H9 (cell line): ENCODE data around the gene LRRK1. TPM values are rescaled to one million over a fixed set of nuclear protein-coding genes. Genes with fewer than 3 reads are reported as not detected.

Source experiments
- DNase-seq: peaks from one replicate; pipeline ENCODE4 v3.0.0-alpha.2; 2017
- H2AFZ ChIP-seq: one replicate; pipeline ENCODE4 v1.6.1; 2013; ENCODE audit warnings: mild to moderate bottlenecking, low read length, control low read depth, moderate library complexity
- H2AK5ac ChIP-seq: 2 replicates; pipeline ENCODE4 v1.6.1; 2013; ENCODE audit warnings: low read length, control low read depth, mixed read lengths; ENCODE audit not compliant: insufficient read length
- H2BK120ac ChIP-seq: one replicate; pipeline ENCODE4 v1.6.1; 2013; ENCODE audit warnings: low read depth, mild to moderate bottlenecking, low read length, control low read depth, inconsistent platforms; ENCODE audit not compliant: poor library complexity, severe bottlenecking
- H2BK12ac ChIP-seq: 2 replicates; pipeline ENCODE4 v1.6.1; 2013; ENCODE audit warnings: low read length, control low read depth, mixed read lengths, low read depth; ENCODE audit not compliant: insufficient read length
- H2BK15ac ChIP-seq: 2 replicates; pipeline ENCODE4 v1.6.1; 2013; ENCODE audit warnings: low read depth, low read length, control low read depth
- H2BK20ac ChIP-seq: one replicate; pipeline ENCODE4 v1.6.1; 2013; ENCODE audit warnings: low read depth, mild to moderate bottlenecking, low read length, control low read depth, inconsistent platforms; ENCODE audit not compliant: poor library complexity, severe bottlenecking
- H2BK5ac ChIP-seq: 2 replicates; pipeline ENCODE4 v1.6.1; 2013; ENCODE audit warnings: low read length, control low read depth, mixed read lengths; ENCODE audit not compliant: insufficient read length
- H3K14ac ChIP-seq: 2 replicates; pipeline ENCODE4 v1.6.1; 2013; ENCODE audit warnings: low read length, control low read depth; ENCODE audit not compliant: insufficient read depth
- H3K18ac ChIP-seq: 2 replicates; pipeline ENCODE4 v1.6.1; 2013; ENCODE audit warnings: low read depth, mild to moderate bottlenecking, mixed read lengths, low read length, control low read depth; ENCODE audit not compliant: insufficient read length
- H3K23ac ChIP-seq: 2 replicates; pipeline ENCODE4 v1.6.1; 2013; ENCODE audit warnings: low read length, control low read depth, mixed read lengths, low read depth; ENCODE audit not compliant: insufficient read length
- H3K23me2 ChIP-seq: 2 replicates; pipeline ENCODE4 v1.6.1; 2013; ENCODE audit warnings: low read depth, mild to moderate bottlenecking, mixed read lengths, low read length, control low read depth; ENCODE audit not compliant: insufficient read length, poor library complexity, severe bottlenecking
- H3K27ac ChIP-seq: 2 replicates; pipeline ENCODE4 v1.5.1; 2013; ENCODE audit warnings: low read length, control low read depth, mixed read lengths, low read depth; ENCODE audit not compliant: insufficient read length
- H3K27me3 ChIP-seq: 2 replicates; pipeline ENCODE4 v1.6.1; 2013; ENCODE audit warnings: low read length, control low read depth, inconsistent platforms; ENCODE audit not compliant: insufficient read depth
- H3K4ac ChIP-seq: 2 replicates; pipeline ENCODE4 v1.6.1; 2013; ENCODE audit warnings: low read depth, mild to moderate bottlenecking, control low read depth, inconsistent platforms, low read length, moderate library complexity
- H3K4me1 ChIP-seq: 2 replicates; pipeline ENCODE4 v1.6.1; 2013; ENCODE audit warnings: low read length, control low read depth, inconsistent platforms; ENCODE audit not compliant: insufficient read depth
- H3K4me2 ChIP-seq: 2 replicates; pipeline ENCODE4 v1.6.1; 2013; ENCODE audit warnings: low read length, control low read depth, mixed read lengths; ENCODE audit not compliant: insufficient read length, insufficient read depth
- H3K56ac ChIP-seq: 2 replicates; pipeline ENCODE4 v1.6.1; 2013; ENCODE audit warnings: low read depth, mild to moderate bottlenecking, mixed read lengths, low read length, control low read depth; ENCODE audit not compliant: insufficient read length
- H3K79me1 ChIP-seq: 2 replicates; pipeline ENCODE4 v1.6.1; 2013; ENCODE audit warnings: low read depth, mild to moderate bottlenecking, moderate library complexity, low read length, control low read depth, inconsistent platforms; ENCODE audit not compliant: insufficient read depth, poor library complexity, severe bottlenecking
- H3K79me2 ChIP-seq: 2 replicates; pipeline ENCODE4 v1.6.1; 2013; ENCODE audit warnings: low read length, control low read depth, inconsistent platforms; ENCODE audit not compliant: insufficient read depth
- H3K9ac ChIP-seq: 2 replicates; pipeline ENCODE4 v1.6.1; 2013; ENCODE audit warnings: low read length, control low read depth, mixed read lengths; ENCODE audit not compliant: insufficient read length; ENCODE audit errors: extremely low read depth
- H3K9me3 ChIP-seq: one replicate; pipeline ENCODE4 v1.6.1; 2013; ENCODE audit warnings: low read depth, low read length, inconsistent platforms; ENCODE audit not compliant: control insufficient read depth
- H3T11ph ChIP-seq: one replicate; pipeline ENCODE4 v1.6.1; 2013; ENCODE audit warnings: mild to moderate bottlenecking, low read length, control low read depth, inconsistent platforms
- H4K20me1 ChIP-seq: one replicate; pipeline ENCODE4 v1.6.1; 2013; ENCODE audit not compliant: control insufficient read depth, insufficient read length, insufficient read depth
- H4K5ac ChIP-seq: 2 replicates; pipeline ENCODE4 v1.6.1; 2013; ENCODE audit warnings: low read depth, mild to moderate bottlenecking, mixed read lengths, low read length, control low read depth; ENCODE audit not compliant: insufficient read length
- H4K8ac ChIP-seq: replicated peaks from 2 replicates; pipeline ENCODE4 v1.6.1; 2013; ENCODE audit warnings: low read length, control low read depth, mixed read lengths, low read depth; ENCODE audit not compliant: insufficient read length
- H4K91ac ChIP-seq: 2 replicates; pipeline ENCODE4 v1.6.1; 2013; ENCODE audit warnings: low read depth, mild to moderate bottlenecking, moderate library complexity, mixed read lengths, low read length, control low read depth; ENCODE audit not compliant: insufficient read length
- H3K27ac Mint-ChIP-seq, 3 experiments: 2 replicates in 2 of 3; 3 replicates in 1 of 3; pipeline ENCODE4 v1.8.0; 2020 to 2021; ENCODE audit warnings: mixed read lengths in 3 of 3, mild to moderate bottlenecking in 1 of 3, moderate library complexity in 1 of 3
- H3K27me3 Mint-ChIP-seq: 2 replicates; pipeline ENCODE4 v1.8.0; 2021; ENCODE audit warnings: low read depth, mild to moderate bottlenecking, moderate library complexity, mixed read lengths
- H3K36me3 Mint-ChIP-seq, 3 experiments: 2 replicates in 2 of 3; 3 replicates in 1 of 3; pipeline ENCODE4 v1.8.0; 2020 to 2021; ENCODE audit warnings: low read depth in 3 of 3, mixed read lengths in 3 of 3; ENCODE audit not compliant: insufficient read depth in 1 of 3
- H3K4me1 Mint-ChIP-seq, 2 experiments: 2 replicates each; pipeline ENCODE4 v1.8.0; 2020; ENCODE audit warnings: mixed read lengths in 2 of 2
- H3K4me3 Mint-ChIP-seq, 2 experiments: 2 replicates in 1 of 2; 3 replicates in 1 of 2; pipeline ENCODE4 v1.8.0; 2020 to 2021; ENCODE audit warnings: mild to moderate bottlenecking in 2 of 2, mixed read lengths in 2 of 2, moderate library complexity in 1 of 2
- H3K9me3 Mint-ChIP-seq, 2 experiments: 2 replicates in 1 of 2; 3 replicates in 1 of 2; pipeline ENCODE4 v1.8.0; 2020; ENCODE audit warnings: mild to moderate bottlenecking in 2 of 2, mixed read lengths in 2 of 2, moderate library complexity in 1 of 2
- WGBS: extraction: QIAGEN DNeasy Blood & Tissue Kit; methylation state at CpG from one replicate; pipeline ENCODE4 v1.1.7; 2013; ENCODE audit warnings: missing lambda C conversion rate, low lambda C conversion rate, mixed read lengths; ENCODE audit not compliant: insufficient read length; ENCODE audit errors: extremely low coverage; 5-methylcytosine and 5-hydroxymethylcytosine counted together
- total RNA-seq: library from RNA; stranded (reverse); gene quantifications from 2 replicates; pipeline ENCODE4 v1.2.1, GENCODE V29; 2021
- TF ChIP-seq, protein P1 (sequence below): fragments of 200-600 bp; sonication (generic); conservative IDR thresholded peaks from 3 replicates; pipeline ENCODE4 v1.8.0; 2021; ENCODE audit warnings: antibody characterized with exemption, mild to moderate bottlenecking

Gene LRRK1
- total RNA-seq, 1 experiment from 2014 or later: 4.0 TPM

DNA sequence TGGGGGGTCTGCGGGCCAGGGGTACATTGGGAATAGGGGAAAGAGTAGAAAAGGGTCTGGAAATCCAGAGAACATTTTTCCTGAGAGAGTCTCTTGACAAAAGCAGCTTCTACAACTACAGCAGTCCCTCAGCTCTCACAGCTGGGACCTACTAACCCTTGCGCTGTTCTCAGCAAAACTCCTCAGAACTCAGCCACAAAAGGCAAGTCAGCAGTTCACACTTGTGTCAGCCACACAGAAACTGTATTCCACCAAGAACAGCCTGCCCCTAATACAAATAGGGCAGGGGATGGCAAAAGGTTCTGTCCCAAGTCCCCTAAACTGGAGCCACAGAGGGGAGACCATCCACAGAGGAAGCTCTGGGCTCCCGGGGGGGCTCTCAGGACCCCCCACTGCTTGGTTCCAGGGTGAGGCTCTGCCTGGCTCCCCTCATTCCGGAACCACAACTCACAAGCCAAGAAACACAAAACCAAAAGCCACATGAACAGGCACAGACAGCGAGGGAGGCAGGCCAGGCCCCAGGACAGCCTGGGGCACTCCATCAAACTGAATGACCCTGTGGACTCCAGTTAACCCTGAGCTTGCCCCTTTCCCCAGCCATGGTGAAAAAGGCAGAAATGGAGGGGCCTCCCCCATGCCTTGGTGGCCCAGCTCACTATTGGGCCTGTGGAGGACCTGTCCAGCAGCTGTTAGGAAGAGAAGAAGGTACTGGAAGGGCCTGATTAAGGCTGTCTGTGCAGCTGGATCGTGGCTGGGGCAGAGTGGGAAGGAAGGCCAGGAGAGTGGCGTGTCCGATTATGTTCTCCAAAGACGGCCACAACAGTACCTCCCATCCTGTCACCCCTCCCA, 170.6 kb downstream of the LRRK1 start:
- Histone ChIP-seq H2AK5ac (no peak overlapping the region), H3K9me3 (no peaks in the 10 kb centered on the region), H2AFZ (no peak overlapping the region), H3K4me1 (no peaks in the 10 kb centered on the region; the same call in 1 of the 2 replicates), H2BK120ac (no peak overlapping the region), H3K79me1 (no peaks in the 10 kb centered on the region), H4K20me1 (no peaks in the 10 kb centered on the region), H3T11ph (no peak overlapping the region), H4K91ac (no peak overlapping the region), H3K23me2 (no peaks in the 10 kb centered on the region), H3K14ac (no peak overlapping the region), H3K4me2 (no peak overlapping the region), H3K27me3 (no peaks in the 10 kb centered on the region), H2BK15ac (no peak overlapping the region), H3K79me2 (no peaks in the 10 kb centered on the region), H2BK5ac (no peak overlapping the region), H3K27ac (no peak overlapping the region), H3K18ac (no peak overlapping the region), H3K4ac (no peak overlapping the region), H4K5ac (no peak overlapping the region), H3K23ac (no peak overlapping the region), H4K8ac (no peak overlapping the region), H2BK12ac (no peak overlapping the region), H3K9ac (no peak overlapping the region), H3K56ac (no peak overlapping the region), H2BK20ac (no peak overlapping the region)
- Mint-ChIP-seq H3K4me3 (no peak overlapping the region), H3K27me3 (peaks cover 8% of the 10 kb centered on the region), H3K27ac (no peak overlapping the region), H3K4me1 (peaks cover 7 to 12% of the 10 kb centered on the region in 2 experiments), H3K9me3 (no peaks in the 10 kb centered on the region), H3K36me3 (no peaks in the 10 kb centered on the region; a peak in 2 of 7 replicates)
- DNase-seq: no peak
- TF ChIP-seq, protein P1, sequence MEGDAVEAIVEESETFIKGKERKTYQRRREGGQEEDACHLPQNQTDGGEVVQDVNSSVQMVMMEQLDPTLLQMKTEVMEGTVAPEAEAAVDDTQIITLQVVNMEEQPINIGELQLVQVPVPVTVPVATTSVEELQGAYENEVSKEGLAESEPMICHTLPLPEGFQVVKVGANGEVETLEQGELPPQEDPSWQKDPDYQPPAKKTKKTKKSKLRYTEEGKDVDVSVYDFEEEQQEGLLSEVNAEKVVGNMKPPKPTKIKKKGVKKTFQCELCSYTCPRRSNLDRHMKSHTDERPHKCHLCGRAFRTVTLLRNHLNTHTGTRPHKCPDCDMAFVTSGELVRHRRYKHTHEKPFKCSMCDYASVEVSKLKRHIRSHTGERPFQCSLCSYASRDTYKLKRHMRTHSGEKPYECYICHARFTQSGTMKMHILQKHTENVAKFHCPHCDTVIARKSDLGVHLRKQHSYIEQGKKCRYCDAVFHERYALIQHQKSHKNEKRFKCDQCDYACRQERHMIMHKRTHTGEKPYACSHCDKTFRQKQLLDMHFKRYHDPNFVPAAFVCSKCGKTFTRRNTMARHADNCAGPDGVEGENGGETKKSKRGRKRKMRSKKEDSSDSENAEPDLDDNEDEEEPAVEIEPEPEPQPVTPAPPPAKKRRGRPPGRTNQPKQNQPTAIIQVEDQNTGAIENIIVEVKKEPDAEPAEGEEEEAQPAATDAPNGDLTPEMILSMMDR: no peak
- no CpG with 5 or more reads among the region's 9 CpGs for WGBS
